HG03354 (cell line): ENCODE results near the gene ADAMTSL3.
"Not testable (repeated sequence)": the region's sequence is repeated elsewhere in the genome, so short reads cannot be mapped to it uniquely, and the experiment has no call there.

Source experiments
- ATAC-seq: cut with Tn5 transposase; IDR thresholded peaks from one replicate; pipeline ENCODE4 v1.9.1; 2021; ENCODE audit warnings: mild to moderate bottlenecking; ENCODE audit not compliant: unreplicated experiment, poor library complexity, severe bottlenecking

The ADAMTSL3 gene

GRCh38 chr15:83993591-83993990, 339.7 kb downstream of the ADAMTSL3 start:
- no peak for ATAC-seq

GRCh38 chr15:83998486-83998885, 344.6 kb downstream of the ADAMTSL3 start:
- ATAC-seq, result no peak

GRCh38 chr15:83999396-84000135, 345.6 kb downstream of the ADAMTSL3 start:
- ATAC-seq, result no peak

GRCh38 chr15:84001037-84001436, 347.1 kb downstream of the ADAMTSL3 start:
- no peak for ATAC-seq

GRCh38 chr15:84001655-84002054, 347.7 kb downstream of the ADAMTSL3 start:
- ATAC-seq, result no peak

GRCh38 chr15:84003791-84004503, 350.0 kb downstream of the ADAMTSL3 start:
- ATAC-seq, result no peak

- no peak for ATAC-seq
Measured at GRCh38 chr15:84006421-84006820, 352.5 kb downstream of the ADAMTSL3 start.

- no peak for ATAC-seq
Measured at GRCh38 chr15:84009616-84010015, 355.7 kb downstream of the ADAMTSL3 start.

GRCh38 chr15:84010246-84010645, 356.3 kb downstream of the ADAMTSL3 start:
- no peak for ATAC-seq

GRCh38 chr15:84016371-84016770, 362.4 kb downstream of the ADAMTSL3 start:
- no peak for ATAC-seq

- ATAC-seq, result no peak
Measured at GRCh38 chr15:84022516-84022915, 368.6 kb downstream of the ADAMTSL3 start.

GRCh38 chr15:84023636-84024035, 369.7 kb downstream of the ADAMTSL3 start:
- ATAC-seq, result no peak

GRCh38 chr15:84033793-84034553, 380.1 kb downstream of the ADAMTSL3 start:
- ATAC-seq, result no peak

- no peak for ATAC-seq
Measured at GRCh38 chr15:84034578-84035398, 380.9 kb downstream of the ADAMTSL3 start.

GRCh38 chr15:84035399-84035766, 381.5 kb downstream of the ADAMTSL3 start:
- ATAC-seq, result peak; percentile 56

- no peak for ATAC-seq
Measured at GRCh38 chr15:84037301-84037700, 383.4 kb downstream of the ADAMTSL3 start.

GRCh38 chr15:84042434-84043056, 388.6 kb downstream of the ADAMTSL3 start:
- not testable (repeated sequence) for ATAC-seq

GRCh38 chr15:84046064-84046637, 392.2 kb downstream of the ADAMTSL3 start:
- ATAC-seq, result no peak

- ATAC-seq, result not testable (repeated sequence)
Measured at GRCh38 chr15:84049480-84049879, 395.6 kb downstream of the ADAMTSL3 start.
